Caco-2 (cell line): ENCODE measurements around the gene GRIPAP1. TPM values are rescaled to one million over a fixed set of nuclear protein-coding genes. Genes with fewer than 3 reads are reported as not detected.

ENCODE experiments used
- BruUV-seq: library from RNA; stranded (reverse); fragments of 400-500 nt; replicated peaks from 2 replicates; lab custom pipeline; 2021; lab: Mats Ljungman, UMichigan
- CTCF ChIA-PET: fragments of 300-600 bp; sonication (Branson Sonifier 250); formaldehyde crosslinking; loops from one replicate; lab custom pipeline; 2022; ENCODE audit warnings: antibody characterized with exemption; lab: Charles Lee
- POLR2A ChIA-PET: fragments of 300-600 bp; sonication (Branson Sonifier 250); formaldehyde crosslinking; loops from one replicate; lab custom pipeline; 2022; ENCODE audit warnings: antibody characterized with exemption; lab: Charles Lee
- DNase-seq, 2 experiments: peaks; one replicate each; pipeline versions ENCODE4 v3.0.0 to v3.0.0-alpha.2; 2020 to 2022
- H3K27me3 ChIP-seq: replicated peaks from 2 replicates; pipeline ENCODE4 v1.6.0; 2011; ENCODE audit warnings: low read length; ENCODE audit not compliant: control insufficient read depth, insufficient read depth
- H3K36me3 ChIP-seq: 2 replicates; pipeline ENCODE4 v1.5.1; 2011; ENCODE audit warnings: low read length; ENCODE audit not compliant: control insufficient read depth, insufficient read depth
- H3K4me1 ChIP-seq: fragments of 250-450 bp; sonication (Bioruptor Pico); 2 replicates; pipeline ENCODE4 v1.5.1; 2020; ENCODE audit warnings: mild to moderate bottlenecking
- H3K4me3 ChIP-seq: 2 replicates; pipeline ENCODE4 v1.5.1; 2011; ENCODE audit warnings: low read depth, mild to moderate bottlenecking, control low read depth, low read length
- H3K9me3 ChIP-seq: fragments of 250-450 bp; sonication (Bioruptor Pico); 2 replicates; pipeline ENCODE4 v1.5.1; 2020; ENCODE audit warnings: mild to moderate bottlenecking, moderate library complexity
- H3K27ac Mint-ChIP-seq: one replicate; pipeline ENCODE4 v1.8.0; 2022; ENCODE audit warnings: mixed read lengths; ENCODE audit not compliant: unreplicated experiment
- H3K27me3 Mint-ChIP-seq: one replicate; pipeline ENCODE4 v1.8.0; 2022; ENCODE audit warnings: mixed read lengths; ENCODE audit not compliant: insufficient read depth, unreplicated experiment
- H3K36me3 Mint-ChIP-seq: one replicate; pipeline ENCODE4 v1.8.0; 2022; ENCODE audit warnings: mild to moderate bottlenecking, mixed read lengths; ENCODE audit not compliant: insufficient read depth, unreplicated experiment
- H3K4me1 Mint-ChIP-seq: one replicate; pipeline ENCODE4 v1.8.0; 2022; ENCODE audit warnings: low read depth, mixed read lengths; ENCODE audit not compliant: unreplicated experiment
- H3K4me3 Mint-ChIP-seq: one replicate; pipeline ENCODE4 v1.8.0; 2022; ENCODE audit warnings: mild to moderate bottlenecking, moderate library complexity, mixed read lengths; ENCODE audit not compliant: unreplicated experiment
- H3K9me3 Mint-ChIP-seq: one replicate; pipeline ENCODE4 v1.8.0; 2022; ENCODE audit warnings: mixed read lengths; ENCODE audit not compliant: unreplicated experiment
- intact Hi-C: fragments of 100-400 bp; cut with micrococcal nuclease; formaldehyde crosslinking; loops from one replicate; pipeline ENCODE4 v1.10.0; 2022; ENCODE audit not compliant: unreplicated experiment
- total RNA-seq: library from RNA; stranded (reverse); gene quantifications from 2 replicates; pipeline ENCODE4 v1.2.3, GENCODE V29; 2022
- TF ChIP-seq, protein P1 (sequence below), 2 experiments: fragments of 200-600 bp in 1 of 2; IDR thresholded peaks; 1 replicate in 1 of 2; 2 replicates in 1 of 2; pipeline versions ENCODE4 v1.5.1 to v1.8.0; 2011 to 2022; ENCODE audit warnings: antibody characterized with exemption in 1 of 2, control low read depth in 1 of 2, inconsistent platforms in 1 of 2, low read depth in 1 of 2, low read length in 1 of 2, mild to moderate bottlenecking in 1 of 2, moderate library complexity in 1 of 2; ENCODE audit not compliant: insufficient read depth in 1 of 2, severe bottlenecking in 1 of 2, unreplicated experiment in 1 of 2

Gene GRIPAP1
- total RNA-seq, 1 experiment from 2014 or later, result 43.6 TPM

DNA sequence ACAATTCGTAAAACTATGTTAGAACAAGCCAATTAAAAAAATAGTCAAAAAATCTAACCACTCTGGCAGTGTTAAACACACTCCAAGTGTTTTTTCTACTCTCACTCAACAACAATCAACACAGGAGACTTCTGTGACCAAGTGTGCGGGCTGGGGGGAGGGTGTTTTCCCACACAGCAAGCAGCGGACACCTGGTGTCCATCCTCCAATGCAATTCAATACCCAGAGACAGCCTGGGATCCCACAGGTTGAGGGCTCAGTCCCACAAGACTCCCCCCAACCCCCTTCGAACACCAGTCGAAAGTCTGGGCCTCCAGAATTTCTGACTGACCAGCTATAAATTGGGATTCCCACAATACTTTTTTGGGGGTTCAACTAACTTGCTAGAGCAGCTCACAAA, 74.9 kb downstream of the GRIPAP1 start:
- Mint-ChIP-seq H3K4me1 (no peaks in the 10 kb centered on the region), H3K4me3 (no peak overlapping the region), H3K27ac (no peak overlapping the region), H3K36me3 (peaks cover 29% of the 10 kb centered on the region), H3K9me3 (no peaks in the 10 kb centered on the region), H3K27me3 (no peaks in the 10 kb centered on the region)
- BruUV-seq, result no TSS peak
- Histone ChIP-seq H3K36me3 (no peaks in the 10 kb centered on the region; the same call in 1 of the 2 replicates), H3K4me3 (no peak overlapping the region), H3K27me3 (no peaks in the 10 kb centered on the region), H3K4me1 (no peaks in the 10 kb centered on the region), H3K9me3 (no peaks in the 10 kb centered on the region)
- intact Hi-C loops, result no loop called here
- ChIA-PET POLR2A (no interaction called here), CTCF (no interaction called here)
- no peak for DNase-seq
- TF ChIP-seq, protein P1, sequence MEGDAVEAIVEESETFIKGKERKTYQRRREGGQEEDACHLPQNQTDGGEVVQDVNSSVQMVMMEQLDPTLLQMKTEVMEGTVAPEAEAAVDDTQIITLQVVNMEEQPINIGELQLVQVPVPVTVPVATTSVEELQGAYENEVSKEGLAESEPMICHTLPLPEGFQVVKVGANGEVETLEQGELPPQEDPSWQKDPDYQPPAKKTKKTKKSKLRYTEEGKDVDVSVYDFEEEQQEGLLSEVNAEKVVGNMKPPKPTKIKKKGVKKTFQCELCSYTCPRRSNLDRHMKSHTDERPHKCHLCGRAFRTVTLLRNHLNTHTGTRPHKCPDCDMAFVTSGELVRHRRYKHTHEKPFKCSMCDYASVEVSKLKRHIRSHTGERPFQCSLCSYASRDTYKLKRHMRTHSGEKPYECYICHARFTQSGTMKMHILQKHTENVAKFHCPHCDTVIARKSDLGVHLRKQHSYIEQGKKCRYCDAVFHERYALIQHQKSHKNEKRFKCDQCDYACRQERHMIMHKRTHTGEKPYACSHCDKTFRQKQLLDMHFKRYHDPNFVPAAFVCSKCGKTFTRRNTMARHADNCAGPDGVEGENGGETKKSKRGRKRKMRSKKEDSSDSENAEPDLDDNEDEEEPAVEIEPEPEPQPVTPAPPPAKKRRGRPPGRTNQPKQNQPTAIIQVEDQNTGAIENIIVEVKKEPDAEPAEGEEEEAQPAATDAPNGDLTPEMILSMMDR (IDR thresholded peaks at IDR 0.05; ENCODE audit: insufficient read depth in 1 of 2, low read depth in 1 of 2, low read length in 1 of 2, severe bottlenecking in 1 of 2, unreplicated experiment in 1 of 2), result no peak

DNA sequence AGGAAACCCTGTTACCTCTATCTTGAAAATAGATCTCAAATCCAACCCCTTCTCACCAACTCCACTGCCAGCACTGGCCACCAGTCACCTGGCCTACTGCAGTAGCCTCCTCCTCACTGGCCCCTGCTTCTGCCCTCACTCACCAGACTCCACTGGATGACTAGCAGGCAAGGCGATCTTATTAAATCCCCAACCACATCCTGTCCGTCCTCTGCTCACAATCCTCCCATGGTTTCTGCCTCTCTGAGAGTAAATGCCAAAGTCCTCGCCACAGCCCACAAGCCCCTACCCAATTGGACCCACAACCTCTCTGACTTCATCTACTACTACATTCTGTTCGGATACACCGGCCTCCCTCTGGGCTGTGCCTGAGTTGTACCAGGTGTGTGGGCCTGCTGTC, 77.8 kb downstream of the GRIPAP1 start:
- H3K4me1 ChIP-seq, result no peaks in the 10 kb centered on the region
- BruUV-seq, result no TSS peak
- DNase-seq, result no peak
- Mint-ChIP-seq H3K9me3 (no peaks in the 10 kb centered on the region), H3K27me3 (no peaks in the 10 kb centered on the region), H3K4me1 (peaks cover 7% of the 10 kb centered on the region), H3K4me3 (no peak overlapping the region), H3K36me3 (peaks cover 15% of the 10 kb centered on the region), H3K27ac (peak overlapping the region; percentile 23)
- POLR2A ChIA-PET, result no interaction called here
- no peak overlapping the region for H3K4me3 ChIP-seq
- no peaks in the 10 kb centered on the region for H3K9me3 ChIP-seq
- no peaks in the 10 kb centered on the region for H3K27me3 ChIP-seq
- CTCF ChIA-PET, result no interaction called here
- no peaks in the 10 kb centered on the region; the same call in 1 of the 2 replicates for H3K36me3 ChIP-seq
- intact Hi-C loops, result no loop called here
- TF ChIP-seq, protein P1 (IDR thresholded peaks at IDR 0.05; ENCODE audit: insufficient read depth in 1 of 2, low read depth in 1 of 2, low read length in 1 of 2, severe bottlenecking in 1 of 2, unreplicated experiment in 1 of 2), result no peak

DNA sequence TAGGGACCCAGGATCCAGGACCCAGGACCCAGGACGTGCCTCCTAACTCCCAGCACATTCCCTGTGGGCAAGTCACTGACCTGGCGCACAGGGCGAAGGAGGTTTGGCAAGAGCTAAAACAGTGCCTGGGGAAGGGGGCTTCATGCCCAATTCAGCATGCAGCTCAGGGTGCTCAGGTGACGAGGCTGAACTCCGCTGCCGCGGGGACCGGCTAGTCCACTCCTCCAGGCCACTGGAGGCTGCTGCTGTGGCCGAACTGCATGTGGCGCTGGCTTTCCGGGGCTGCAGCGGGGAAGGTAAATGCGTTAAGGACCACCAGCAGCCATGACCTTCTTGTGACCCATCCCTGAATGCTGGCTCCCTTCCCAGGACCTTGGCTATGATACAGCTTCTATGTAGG, 78.3 kb downstream of the GRIPAP1 start:
- peaks cover 19% of the 10 kb centered on the region for H3K36me3 Mint-ChIP-seq

More for the DNA sequence above, 78.3 kb downstream of the GRIPAP1 start:
- peaks cover 7% of the 10 kb centered on the region for H3K4me1 Mint-ChIP-seq
- no peak overlapping the region for H3K4me3 ChIP-seq
- no peaks in the 10 kb centered on the region for H3K4me1 ChIP-seq
- H3K27me3 ChIP-seq, result no peaks in the 10 kb centered on the region
- H3K9me3 ChIP-seq, result no peaks in the 10 kb centered on the region
- no peaks in the 10 kb centered on the region for H3K9me3 Mint-ChIP-seq
- ChIA-PET CTCF (no interaction called here), POLR2A (no interaction called here)
- H3K27ac Mint-ChIP-seq, result peak overlapping the region; percentile 23
- TF ChIP-seq, protein P1 (IDR thresholded peaks at IDR 0.05; ENCODE audit: insufficient read depth in 1 of 2, low read depth in 1 of 2, low read length in 1 of 2, severe bottlenecking in 1 of 2, unreplicated experiment in 1 of 2), result no peak
- BruUV-seq, result no TSS peak
- H3K36me3 ChIP-seq, result no peaks in the 10 kb centered on the region; the same call in 1 of the 2 replicates
- no peak overlapping the region for H3K4me3 Mint-ChIP-seq
- no peaks in the 10 kb centered on the region for H3K27me3 Mint-ChIP-seq
- intact Hi-C loops, result no loop called here
- DNase-seq, result no peak

Other genes starting within 250 kb of the GRIPAP1 start
- not detected in 2 replicates for gene GLOD5, start 240.5 kb downstream of the GRIPAP1 start, total RNA-seq
- gene GATA1, start 215.7 kb downstream of the GRIPAP1 start, total RNA-seq, result not detected in 2 replicates
- gene HDAC6, start 200.2 kb downstream of the GRIPAP1 start, total RNA-seq, result 99.6 and 110 TPM in 2 replicates
- not detected in 2 replicates for gene ERAS, start 175.8 kb downstream of the GRIPAP1 start, total RNA-seq
- gene PCSK1N, start 166.7 kb downstream of the GRIPAP1 start, total RNA-seq, result 19.5 and 24.1 TPM in 2 replicates
- 82.5 and 90.6 TPM in 2 replicates for gene TIMM17B, start 104.5 kb downstream of the GRIPAP1 start, total RNA-seq
- gene PQBP1, start 104.3 kb downstream of the GRIPAP1 start, total RNA-seq, result 111 and 114 TPM in 2 replicates
- gene SLC35A2, start 90.6 kb downstream of the GRIPAP1 start, total RNA-seq, result 58.8 and 61.4 TPM in 2 replicates
- 12.0 and 13.9 TPM in 2 replicates for gene PIM2, start 83.2 kb downstream of the GRIPAP1 start, total RNA-seq
- gene OTUD5, start 44.7 kb downstream of the GRIPAP1 start, total RNA-seq, result 40.1 and 40.6 TPM in 2 replicates
- 0.88 and 0.97 TPM in 2 replicates for gene KCND1, start 30.4 kb downstream of the GRIPAP1 start, total RNA-seq
- 28.1 and 32.0 TPM in 2 replicates for gene TFE3, start 41.1 kb upstream of the GRIPAP1 start, total RNA-seq
- 16.7 and 17.6 TPM in 2 replicates for gene CCDC120, start 56.7 kb upstream of the GRIPAP1 start, total RNA-seq
- 3.2 and 5.4 TPM in 2 replicates for gene PRAF2, start 71.7 kb upstream of the GRIPAP1 start, total RNA-seq
- 26.7 and 28.6 TPM in 2 replicates for gene WDR45, start 77.6 kb upstream of the GRIPAP1 start, total RNA-seq
- 25.4 and 25.6 TPM in 2 replicates for gene GPKOW, start 121.5 kb upstream of the GRIPAP1 start, total RNA-seq
- gene MAGIX, start 160.5 kb upstream of the GRIPAP1 start, total RNA-seq, result 1.5 and 2.1 TPM in 2 replicates
- gene PLP2, start 169.6 kb upstream of the GRIPAP1 start, total RNA-seq, result 54.2 and 73.9 TPM in 2 replicates
- 8.4 and 10.9 TPM in 2 replicates for gene PRICKLE3, start 184.1 kb upstream of the GRIPAP1 start, total RNA-seq
- 18.3 and 23.3 TPM in 2 replicates for gene SYP, start 197.9 kb upstream of the GRIPAP1 start, total RNA-seq
- 0.05 and 0.09 TPM in 2 replicates for gene CACNA1F, start 231.1 kb upstream of the GRIPAP1 start, total RNA-seq
- 16.7 and 17.4 TPM in 2 replicates for gene CCDC22, start 233.2 kb upstream of the GRIPAP1 start, total RNA-seq